GM12874 (cell line): Measurements from ENCODE around the gene SMPD3.

Experiments
- CTCF ChIP-seq: IDR thresholded peaks from 2 replicates; pipeline ENCODE4 v1.5.1; 2011; ENCODE audit warnings: low read depth, mild to moderate bottlenecking, control low read depth, low read length, moderate library complexity; ENCODE audit not compliant: insufficient read depth

The SMPD3 gene

GRCh38 chr16:68310437-68310773, 137.9 kb downstream of the SMPD3 start:
- no peak for TF ChIP-seq CTCF

GRCh38 chr16:68309799-68310198, 138.5 kb downstream of the SMPD3 start:
- TF ChIP-seq CTCF: no peak
